Heart left ventricle (tissue), 16 donors: ENCODE data around the gene PPIA. TPM values are rescaled to one million over a fixed set of nuclear protein-coding genes. Genes with fewer than 3 reads are reported as not detected.

Source experiments
- ATAC-seq, 4 donors: fragments of 200-7000 bp; cut with Tn5 transposase; one replicate each; pipeline ENCODE4 v1.9.1; 2020 to 2022; ENCODE audit warnings: moderate library complexity in 4 of 4, mild to moderate bottlenecking in 3 of 4, moderate number of reproducible peaks in 1 of 4
- DNase-seq, 5 donors: peaks; one replicate each; pipeline ENCODE4 v3.0.0-alpha.2; 2020
- H3K27ac ChIP-seq, 12 donors: fragments of 200-600 bp; sonication (generic) in 4 of 12; one replicate each; pipeline versions ENCODE4 v1.5.0 to v1.8.0; 2016 to 2022; ENCODE audit warnings: mild to moderate bottlenecking in 2 of 12
- H3K27me3 ChIP-seq, 9 donors: fragments of 200-600 bp; sonication (generic) in 2 of 9; one replicate each; pipeline versions ENCODE4 v1.5.1 to v1.8.0; 2016 to 2022; ENCODE audit warnings: mild to moderate bottlenecking in 3 of 9
- H3K36me3 ChIP-seq, 9 donors: fragments of 200-600 bp; sonication (generic) in 2 of 9; one replicate each; pipeline versions ENCODE4 v1.5.0 to v1.8.0; 2018 to 2022; ENCODE audit warnings: mild to moderate bottlenecking in 2 of 9
- H3K4me1 ChIP-seq, 12 donors: fragments of 200-600 bp; sonication (generic) in 4 of 12; one replicate each; pipeline versions ENCODE4 v1.5.0 to v1.8.0; 2016 to 2022; ENCODE audit warnings: mild to moderate bottlenecking in 3 of 12
- H3K4me3 ChIP-seq, 12 donors: fragments of 200-600 bp; sonication (generic) in 4 of 12; one replicate each; pipeline versions ENCODE4 v1.5.0 to v1.8.0; 2017 to 2022; ENCODE audit warnings: mild to moderate bottlenecking in 9 of 12, moderate library complexity in 4 of 12
- H3K9me3 ChIP-seq, 12 donors: fragments of 200-600 bp; sonication (generic) in 4 of 12; one replicate each; pipeline versions ENCODE4 v1.5.0 to v1.8.0; 2016 to 2022; ENCODE audit warnings: mild to moderate bottlenecking in 1 of 12
- POLR2A ChIP-seq, 2 donors: fragments of 450-650 bp; IDR thresholded peaks; one replicate each; pipeline ENCODE4 v1.6.1; 2017; ENCODE audit warnings: antibody characterized with exemption in 2 of 2, mild to moderate bottlenecking in 2 of 2, moderate library complexity in 2 of 2
- WGBS, 4 donors: extraction: QIAGEN DNeasy Blood & Tissue Kit in 2 of 4; methylation state at CpG; one replicate each; pipeline versions ENCODE4 v1.1.5 to v1.1.7; 2013 to 2018; 5-methylcytosine and 5-hydroxymethylcytosine counted together
- intact Hi-C, 10 donors: fragments of 100-400 bp; cut with DNase I; formaldehyde crosslinking; loops; one replicate each; pipeline versions ENCODE4 v1.11.1 to v1.14.2; 2022
- polyA plus RNA-seq, 2 donors: library from polyadenylated mRNA; stranded (reverse); fragments of 200-250 nt; gene quantifications; one replicate each; pipeline ENCODE4 v1.2.3, GENCODE V29; 2013
- total RNA-seq, 9 donors: library from RNA; depleted of rRNA in 2 of 9; stranded (reverse); fragments of >200 nt in 2 of 9; fragmentation: NEBNext Ultra II Directional in 3 of 9; extraction: Animal tissue kit (Norgen Biotek cat#: 25700) in 3 of 9; gene quantifications; one replicate each; pipeline versions ENCODE4 v1.1.0 to v1.2.4, GENCODE V29; 2016 to 2023
- TF ChIP-seq, protein P1 (sequence below), 12 donors: fragments of 200-600 bp; sonication (generic) in 4 of 12; IDR thresholded peaks; one replicate each; pipeline versions ENCODE4 v1.5.0 to v1.8.0; 2018 to 2022; ENCODE audit warnings: antibody characterized with exemption in 12 of 12, mild to moderate bottlenecking in 5 of 12
- donor health status: ischemic (EF 13 %, LVEDD 7.1; RV severe dilation, severe dysfunction).
- donor health status: healthy with polysubstance abuse.
- donor health status: DM: no; HTN: yes; CAD: no.
- donor health status: DM: no; HTN: no; CAD: no.
- donor health status: ischemic (EF 25% LVEDD 6.9; RV normal size, moderate dysfunction).
- donor health status: ischemic (EF 25% LVEDD 5.7; RV mildly dilated, moderate dysfunction).
- donor health status: healthy.
- donor health status: DM: yes; HTN: yes; CAD: no.
- donor health status: ischemic (EF 35%, LVEDD 5.7; RV mildly dilated, moderate dysfunction).
- donor health status: nonischemic (EF 11% LVEDD 7.7; RV severe dilation, severe dysfunction).
- donor health status: DM: yes; HTN: yes; CAD: no.
- donor health status: PGD.
- donor health status: ischemic (EF 29% LVEDD 5.4; RV normal size, mild dysfunction).
- donor health status: nonischemic (EF 23%, LVEDD 6.1; RV moderate dilation, normal function).

PPIA gene
- total and polyA plus RNA-seq, 11 donors = 327 to 3,804 (median 743) TPM

DNA sequence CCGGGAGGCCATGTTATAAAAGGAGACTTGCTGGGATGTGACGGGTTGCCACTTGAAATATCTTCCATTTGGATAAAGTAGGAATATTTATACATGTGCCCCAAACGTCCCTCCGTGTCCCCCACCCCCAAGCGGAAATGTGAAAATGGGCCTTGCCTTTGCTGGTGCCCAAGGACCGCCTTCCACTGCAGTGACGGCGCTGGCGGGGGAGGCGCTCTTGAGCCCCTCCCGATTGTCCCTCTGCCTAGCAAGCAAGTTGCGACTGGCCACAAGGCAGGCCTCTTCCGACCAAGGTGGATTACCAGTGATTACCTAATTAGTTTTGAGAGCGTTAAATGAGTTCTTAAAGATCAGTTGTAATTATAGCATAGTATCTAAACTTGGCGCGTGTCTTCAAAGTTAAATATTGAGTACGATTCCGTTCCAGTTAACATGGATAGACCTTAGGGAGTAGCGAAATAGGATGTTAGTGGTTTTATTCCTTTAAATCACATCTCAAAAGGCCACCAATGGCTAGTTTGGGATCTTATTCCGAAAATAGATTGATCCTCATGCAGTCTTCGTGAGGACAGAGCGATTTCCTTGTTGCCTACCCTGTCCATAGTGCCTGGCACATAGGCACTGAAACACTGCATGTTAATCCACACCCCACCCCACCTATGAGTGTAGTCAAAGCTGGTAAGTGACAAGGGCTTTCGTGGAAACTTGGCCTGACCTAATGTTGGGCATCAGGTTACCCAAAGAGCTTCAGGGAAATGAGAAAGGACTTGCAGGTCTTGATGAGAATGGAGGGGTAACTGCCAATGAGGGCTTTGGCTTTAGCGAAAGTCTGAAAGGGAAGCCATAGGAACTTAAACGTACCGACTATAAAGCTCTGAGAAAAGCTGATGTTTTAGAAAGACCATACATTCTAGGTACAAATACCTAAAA is 1.1 kb downstream of the PPIA start:
- intact Hi-C loops = loop anchor here in 9 of 10 donors (1.0 to 5.0 kb wide), 9 partner anchors 45 to 191 kb away; partner anchors contain the start of genes ZMIZ2 (in 7 of the 9), H2AZ2 (in 3 of the 9) and OGDH (in 3 of the 9)
- peak; percentile 91 to 94 (median 92) for DNase-seq
- Histone ChIP-seq H3K36me3 (peaks cover 3 to 45% (median 40%) of the 10 kb centered on the region in 9 donors), H3K27ac (peak overlapping the region; percentile 95 to 100 (median 98)), H3K27me3 (no peaks in the 10 kb centered on the region), H3K4me1 (peaks cover 7 to 35% (median 23%) of the 10 kb centered on the region in 12 donors), H3K9me3 (no peaks in the 10 kb centered on the region), H3K4me3 (peak overlapping the region; percentile 60 to 97 (median 80))
- WGBS, 4 donors = 4 to 6% (median 4%) methylated on average over 20 to 26 of the region's 26 CpGs
- peak; percentile 79 to 89 (median 82) for ATAC-seq
- TF ChIP-seq, protein P1, sequence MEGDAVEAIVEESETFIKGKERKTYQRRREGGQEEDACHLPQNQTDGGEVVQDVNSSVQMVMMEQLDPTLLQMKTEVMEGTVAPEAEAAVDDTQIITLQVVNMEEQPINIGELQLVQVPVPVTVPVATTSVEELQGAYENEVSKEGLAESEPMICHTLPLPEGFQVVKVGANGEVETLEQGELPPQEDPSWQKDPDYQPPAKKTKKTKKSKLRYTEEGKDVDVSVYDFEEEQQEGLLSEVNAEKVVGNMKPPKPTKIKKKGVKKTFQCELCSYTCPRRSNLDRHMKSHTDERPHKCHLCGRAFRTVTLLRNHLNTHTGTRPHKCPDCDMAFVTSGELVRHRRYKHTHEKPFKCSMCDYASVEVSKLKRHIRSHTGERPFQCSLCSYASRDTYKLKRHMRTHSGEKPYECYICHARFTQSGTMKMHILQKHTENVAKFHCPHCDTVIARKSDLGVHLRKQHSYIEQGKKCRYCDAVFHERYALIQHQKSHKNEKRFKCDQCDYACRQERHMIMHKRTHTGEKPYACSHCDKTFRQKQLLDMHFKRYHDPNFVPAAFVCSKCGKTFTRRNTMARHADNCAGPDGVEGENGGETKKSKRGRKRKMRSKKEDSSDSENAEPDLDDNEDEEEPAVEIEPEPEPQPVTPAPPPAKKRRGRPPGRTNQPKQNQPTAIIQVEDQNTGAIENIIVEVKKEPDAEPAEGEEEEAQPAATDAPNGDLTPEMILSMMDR (IDR thresholded peaks at IDR 0.05) = peak in 11 of 12 donors; percentile 21 to 66 (median 53)
- TF ChIP-seq POLR2A (IDR thresholded peaks at IDR 0.05) = peak in 1 of 2 donors; percentile 24

DNA sequence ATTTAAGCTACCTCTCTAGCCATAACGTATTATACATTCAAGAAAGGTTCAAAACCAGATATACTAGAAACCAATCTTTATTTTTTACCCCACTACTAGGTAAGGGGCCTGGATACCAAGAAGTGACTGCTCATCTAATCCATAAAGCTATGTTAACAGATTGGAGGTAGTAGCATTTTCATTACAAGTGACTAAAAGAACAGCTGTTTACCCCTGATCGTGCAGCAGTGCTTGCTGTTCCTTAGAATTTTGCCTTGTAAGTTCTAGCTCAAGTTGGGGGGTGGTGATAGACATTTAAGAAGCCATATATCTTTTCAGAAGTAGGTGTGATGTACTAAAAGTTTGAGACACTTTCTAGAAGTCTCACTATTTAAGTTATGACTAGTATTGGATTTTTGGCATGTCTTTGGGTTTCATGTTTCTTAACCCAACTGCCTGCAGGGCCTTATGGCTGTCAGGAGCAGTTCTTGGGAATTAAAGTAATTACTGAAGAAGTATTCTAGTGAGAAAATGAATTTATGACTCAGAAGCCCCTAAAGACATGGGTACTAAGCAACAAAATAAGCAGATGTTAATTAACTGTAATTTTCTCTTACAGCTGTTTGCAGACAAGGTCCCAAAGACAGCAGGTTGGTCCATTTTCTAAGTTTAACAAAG is 2.3 kb downstream of the PPIA start:
- intact Hi-C loops = loop anchor here in 5 of 10 donors (5.0 kb wide), 3 partner anchors 44 to 51 kb away; partner anchors contain the start of genes ZMIZ2 (in 3 of the 5) and H2AZ2 (in 2 of the 5)
- H3K4me1 ChIP-seq = peaks cover 7 to 35% (median 23%) of the 10 kb centered on the region in 12 donors
- H3K36me3 ChIP-seq = peaks cover 3 to 57% (median 52%) of the 10 kb centered on the region in 9 donors
- TF ChIP-seq, protein P1 (IDR thresholded peaks at IDR 0.05) = no peak
- no peak for TF ChIP-seq POLR2A (IDR thresholded peaks at IDR 0.05)
- H3K27ac ChIP-seq = peak overlapping the region in 6 of 12 donors; percentile 4 to 99 (median 98)
- H3K27me3 ChIP-seq = no peaks in the 10 kb centered on the region
- H3K4me3 ChIP-seq = peak overlapping the region in 9 of 12 donors; percentile 60 to 97 (median 82)
- DNase-seq (no peak), ATAC-seq (no peak)
- no peaks in the 10 kb centered on the region for H3K9me3 ChIP-seq
- WGBS, 4 donors = 22 to 31% (median 27%) methylated on average over 2 of the region's 2 CpGs

DNA sequence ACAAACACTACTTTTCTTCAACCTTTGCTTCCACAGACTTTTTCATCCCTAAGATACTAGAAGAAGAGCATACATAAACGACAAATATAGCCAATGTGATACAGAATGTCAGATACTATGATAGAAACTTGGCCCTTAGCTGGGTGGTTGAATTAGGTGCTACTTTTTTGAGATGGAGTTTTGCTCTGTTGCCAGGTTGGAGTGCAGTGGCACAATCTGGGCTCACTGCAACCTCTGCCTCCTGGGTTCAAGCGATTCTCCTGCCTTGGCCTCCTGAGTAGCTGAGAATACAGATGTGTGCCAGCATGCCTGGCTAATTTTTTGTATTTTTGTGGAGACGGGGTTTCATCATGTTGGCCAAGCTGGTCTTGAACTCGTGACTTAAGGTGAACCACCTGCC is 3.5 kb downstream of the PPIA start:
- Histone ChIP-seq H3K36me3 (peaks cover 3 to 68% (median 64%) of the 10 kb centered on the region in 9 donors), H3K27ac (no peak overlapping the region), H3K4me3 (no peak overlapping the region), H3K4me1 (peaks cover 7 to 35% (median 23%) of the 10 kb centered on the region in 12 donors), H3K27me3 (no peaks in the 10 kb centered on the region), H3K9me3 (no peaks in the 10 kb centered on the region)
- no peak for TF ChIP-seq POLR2A (IDR thresholded peaks at IDR 0.05)
- TF ChIP-seq, protein P1 (IDR thresholded peaks at IDR 0.05) = no peak
- no peak for ATAC-seq
- intact Hi-C loops = loop anchor here in 6 of 10 donors (5.0 kb wide), 4 partner anchors 37 to 53 kb away; partner anchors contain the start of genes ZMIZ2 (in 3 of the 6) and H2AZ2 (in 2 of the 6)
- 74 to 85% (median 79%) methylated on average over 4 of the region's 4 CpGs for WGBS, 4 donors
- DNase-seq = no peak
